DMS153 (cell line): ENCODE data around the gene KREMEN1.
"Not testable (repeated sequence)": the region's sequence is repeated elsewhere in the genome, so short reads cannot be mapped to it uniquely, and the experiment has no call there.

ENCODE experiments used
- DNase-seq: peaks from one replicate; lab custom pipeline; 2025; lab: John Stamatoyannopoulos, UW

KREMEN1 gene

GRCh38 chr22:29078036-29078868 lies 5.4 kb downstream of the KREMEN1 start:
- DNase-seq, result peak; percentile 41

- no peak for DNase-seq
Measured at GRCh38 chr22:29078869-29079207, 6.0 kb downstream of the KREMEN1 start.

- DNase-seq, result peak; percentile 92
Measured at GRCh38 chr22:29079218-29079901, 6.5 kb downstream of the KREMEN1 start.

GRCh38 chr22:29080106-29080975 lies 7.5 kb downstream of the KREMEN1 start:
- DNase-seq, result no peak

GRCh38 chr22:29081517-29082236 lies 8.8 kb downstream of the KREMEN1 start:
- no peak for DNase-seq

DNA sequence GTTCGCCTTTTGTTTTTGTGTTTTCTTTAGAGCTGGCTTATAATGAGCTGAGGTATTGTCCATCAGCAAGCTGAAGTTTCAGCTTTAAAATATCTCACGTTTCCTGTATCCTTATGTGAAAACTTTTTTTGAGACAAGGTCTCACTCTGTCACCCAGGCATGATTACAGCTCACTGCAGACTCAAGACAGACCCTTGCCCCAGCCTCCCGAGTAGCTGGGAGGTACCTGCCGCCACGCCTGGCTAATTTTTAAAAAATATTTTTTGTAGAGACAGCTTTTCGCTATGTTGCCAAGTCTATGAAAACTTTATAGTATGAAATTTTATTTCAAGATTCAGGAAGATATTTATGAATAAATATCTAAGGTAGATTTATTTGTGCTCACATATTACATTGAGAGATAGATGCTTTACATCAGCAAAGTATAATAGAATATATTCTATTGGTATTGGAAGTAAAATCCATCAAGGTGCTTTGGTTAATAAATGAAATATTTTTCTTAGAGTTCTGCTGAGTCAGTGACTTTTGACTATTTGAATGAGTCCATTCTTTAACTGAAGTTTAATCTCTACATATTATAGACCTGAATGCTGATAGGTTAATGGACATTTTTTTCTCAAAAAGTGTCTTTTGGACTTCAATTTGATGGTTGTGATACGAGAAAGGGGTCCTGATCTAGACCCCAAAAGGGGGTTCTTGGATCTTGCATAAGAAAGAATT lies 10.2 kb downstream of the KREMEN1 start:
- DNase-seq, result no peak

DNA sequence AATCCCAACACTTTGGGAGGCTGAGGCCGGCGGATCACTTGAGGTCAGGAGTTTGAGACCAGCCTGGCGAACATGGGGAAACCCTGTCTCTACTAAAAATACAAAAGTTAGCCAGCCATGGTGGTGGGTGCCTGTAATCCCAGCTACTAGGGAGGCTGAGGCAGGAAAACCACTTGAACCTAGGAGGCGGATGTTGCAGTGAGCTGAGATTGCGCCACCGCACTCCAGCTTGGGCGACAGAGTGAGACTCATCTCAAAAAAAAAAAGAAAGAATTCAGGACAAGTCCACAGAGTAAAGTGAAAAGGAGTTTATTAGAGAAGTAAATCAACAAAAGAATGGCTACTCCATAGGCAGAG lies 10.7 kb downstream of the KREMEN1 start:
- not testable (repeated sequence) for DNase-seq

DNA sequence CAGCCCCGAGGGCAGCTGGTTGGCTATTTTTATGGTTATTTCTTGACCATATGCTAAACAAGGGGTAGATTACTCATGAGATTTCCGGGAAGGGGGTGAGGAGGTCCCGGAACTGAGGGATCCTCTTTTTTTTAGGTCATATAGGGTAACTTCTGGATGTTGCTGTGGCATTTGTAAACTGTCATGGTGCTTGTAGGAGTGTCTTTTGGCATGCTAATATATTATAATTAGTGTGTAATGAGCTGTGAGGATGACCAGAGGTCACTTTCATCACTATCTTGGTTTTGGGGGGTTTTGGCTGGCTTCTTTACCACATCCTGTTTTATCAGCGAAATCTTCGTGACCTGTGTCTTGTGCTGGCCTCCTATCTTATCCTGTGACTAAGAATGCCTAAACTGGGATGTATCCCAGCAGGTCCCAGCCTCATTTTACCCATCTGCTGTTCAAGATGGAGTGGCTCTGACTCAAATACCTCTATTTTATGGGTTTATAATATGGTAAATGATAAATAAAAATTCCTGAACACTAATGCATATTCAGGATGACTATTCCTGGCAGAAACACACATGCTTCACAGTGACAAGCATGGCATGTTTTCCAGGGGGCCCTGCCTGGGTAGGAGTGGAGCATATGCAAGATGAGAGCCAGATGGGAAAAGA lies 11.2 kb downstream of the KREMEN1 start:
- DNase-seq, result no peak

DNA sequence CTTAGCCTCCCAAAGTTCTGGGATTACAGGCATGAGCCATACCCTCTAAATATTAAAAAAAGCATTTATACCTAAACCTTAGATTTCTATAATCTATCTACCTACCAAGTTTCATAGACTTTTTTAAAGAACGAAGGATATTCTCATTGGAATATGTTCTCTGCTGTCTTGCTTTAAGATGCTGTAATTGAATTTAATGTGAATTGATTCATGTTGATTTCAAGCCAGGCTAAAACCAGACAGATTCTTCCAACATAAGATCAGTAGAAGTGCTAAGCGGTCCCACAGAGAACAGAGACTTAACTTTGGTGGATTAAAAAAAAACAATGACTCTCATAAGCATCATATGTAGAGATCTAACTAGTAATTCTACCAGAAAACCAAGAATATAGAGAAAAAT lies 14.2 kb downstream of the KREMEN1 start:
- DNase-seq, result no peak

- DNase-seq, result no peak
Measured at GRCh38 chr22:29088809-29089208, 16.0 kb downstream of the KREMEN1 start.

DNA sequence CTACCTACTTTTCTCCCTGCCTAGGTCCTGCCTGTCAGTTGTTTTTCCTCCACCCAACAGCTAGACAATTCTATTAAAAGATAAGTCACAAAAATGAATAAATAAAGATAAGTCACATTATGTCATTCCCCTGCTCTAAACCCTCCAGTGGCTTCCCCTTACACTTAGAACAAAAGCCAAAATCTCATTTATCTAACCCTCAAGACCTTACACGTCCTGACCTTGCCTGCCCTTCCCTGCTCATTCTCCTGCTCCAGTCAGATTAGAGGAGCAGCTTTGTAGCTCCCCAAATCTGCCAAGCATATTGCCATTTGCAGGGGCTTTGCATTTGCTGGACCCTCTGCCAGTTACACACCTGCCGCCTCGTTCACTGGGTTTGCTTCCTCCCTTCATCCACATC lies 16.7 kb downstream of the KREMEN1 start:
- DNase-seq, result no peak

GRCh38 chr22:29090039-29090438 lies 17.2 kb downstream of the KREMEN1 start:
- DNase-seq, result peak; percentile 66

DNA sequence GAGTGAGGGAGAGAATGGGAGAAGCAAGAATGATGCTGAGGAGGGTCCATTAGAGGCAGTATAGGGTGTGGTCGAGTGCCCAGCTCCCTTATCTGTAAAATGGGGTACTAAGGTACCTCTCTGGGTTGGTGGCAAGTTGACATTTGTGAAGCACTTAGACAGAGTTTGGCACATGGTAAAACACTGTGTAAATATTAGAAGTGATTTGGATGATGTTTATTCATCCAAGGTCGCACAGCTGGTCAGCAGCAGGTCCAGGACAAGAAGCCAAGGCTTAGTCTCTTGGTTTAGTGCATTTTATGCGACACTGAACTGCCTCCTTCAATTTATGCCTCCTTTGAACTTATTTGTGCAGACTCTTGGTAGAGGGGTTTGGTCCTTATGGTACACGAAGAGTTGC lies 19.4 kb downstream of the KREMEN1 start:
- no peak for DNase-seq

- DNase-seq, result no peak
Measured at GRCh38 chr22:29093030-29093429, 20.2 kb downstream of the KREMEN1 start.

DNA sequence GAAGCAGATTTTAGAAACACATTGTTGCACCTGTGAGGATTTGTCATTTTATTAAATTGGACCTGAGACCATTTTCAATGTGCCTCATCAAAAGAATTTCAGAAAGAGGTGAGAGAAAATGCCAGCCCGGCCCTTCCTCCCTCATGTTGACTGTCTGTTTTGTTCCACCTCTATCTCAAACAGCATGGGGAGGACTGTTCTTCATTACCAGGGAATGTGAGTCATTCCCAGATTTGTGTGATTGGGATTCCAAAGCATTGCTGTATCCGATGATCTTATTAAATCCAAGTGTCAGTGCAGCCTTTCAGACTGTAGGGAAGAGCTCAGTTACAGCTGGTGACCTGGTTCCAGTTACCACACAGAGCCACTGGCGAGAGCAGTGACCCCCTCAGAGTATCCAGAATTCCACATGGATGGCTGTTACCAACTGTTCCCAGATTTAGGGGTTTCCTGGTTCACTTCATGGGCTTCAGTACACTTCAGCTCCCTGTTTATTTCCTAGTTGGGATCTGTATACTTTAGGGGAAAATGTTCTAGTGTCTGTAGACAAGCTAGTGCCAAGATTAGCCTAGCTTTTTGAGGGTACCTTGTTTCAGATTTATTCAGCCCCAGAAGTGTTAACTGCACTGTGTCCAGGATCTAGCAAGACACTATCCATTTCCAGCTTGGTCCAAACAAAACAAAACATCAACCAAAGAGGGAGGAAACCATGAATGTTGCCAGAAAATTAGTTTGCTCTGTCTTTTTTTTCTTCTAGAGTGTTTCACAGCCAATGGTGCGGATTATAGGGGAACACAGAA lies 20.9 kb downstream of the KREMEN1 start:
- DNase-seq, result no peak

GRCh38 chr22:29095459-29095858 lies 22.6 kb downstream of the KREMEN1 start:
- DNase-seq, result peak; percentile 25

GRCh38 chr22:29096736-29097669 lies 24.2 kb downstream of the KREMEN1 start:
- DNase-seq, result no peak

GRCh38 chr22:29098296-29098695 lies 25.5 kb downstream of the KREMEN1 start:
- DNase-seq, result no peak

DNA sequence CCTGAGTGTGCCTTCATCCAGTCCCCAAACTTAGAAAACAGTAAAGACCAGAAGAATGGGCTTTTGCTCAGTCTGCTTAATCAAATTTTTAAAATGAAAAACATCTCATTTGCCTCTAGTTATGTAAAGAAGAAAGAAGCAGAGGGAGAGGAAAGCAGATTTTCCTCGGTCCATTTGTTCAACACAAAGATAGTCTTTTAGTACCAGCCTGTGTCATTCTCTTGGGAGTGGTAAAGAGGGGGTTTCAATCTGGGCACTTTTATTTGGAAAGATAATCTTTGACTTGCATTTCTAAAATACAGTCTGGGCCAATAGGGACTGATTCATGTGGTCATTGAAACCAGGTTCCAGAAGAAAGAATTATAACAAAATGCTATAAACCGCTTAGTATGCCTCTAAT lies 29.5 kb downstream of the KREMEN1 start:
- no peak for DNase-seq
